HEK293 (cell line): Measurements from ENCODE around the gene FAAP100.

Source experiments
- CTCF ChIA-PET: fragments of 350-600 bp; formaldehyde crosslinking; extraction: SDS; loops from one replicate; lab custom pipeline; 2021; ENCODE audit warnings: antibody characterized with exemption; lab: Yijun Ruan, JAX
- POLR2A ChIA-PET: fragments of 300-600 bp; formaldehyde crosslinking; extraction: SDS; loops from one replicate; lab custom pipeline; 2020; ENCODE audit warnings: antibody characterized with exemption, inconsistent platforms; lab: Yijun Ruan, JAX
- H3K27ac ChIP-seq: fragments of 200-500 bp; sonication (Bioruptor generic); 2 replicates; pipeline ENCODE4 v1.5.1; 2014; ENCODE audit warnings: low read depth, low read length, control low read depth, inconsistent platforms; ENCODE audit errors: extremely low read depth
- H3K36me3 ChIP-seq, 2 experiments: fragments of 200-500 bp in 1 of 2; sonication (Bioruptor generic) in 1 of 2; 1 replicate in 1 of 2; 2 replicates in 1 of 2; pipeline ENCODE4 v1.5.1; 2014 to 2017; ENCODE audit warnings: inconsistent platforms in 2 of 2, low read length in 2 of 2; ENCODE audit not compliant: control insufficient read depth in 2 of 2, insufficient read depth in 1 of 2
- H3K4me1 ChIP-seq: fragments of 200-500 bp; sonication (Bioruptor generic); 2 replicates; pipeline ENCODE4 v1.5.1; 2014; ENCODE audit warnings: mild to moderate bottlenecking, low read length, inconsistent platforms; ENCODE audit not compliant: control insufficient read depth, insufficient read depth
- H3K4me3 ChIP-seq: 2 replicates; pipeline ENCODE4 v1.5.1; 2011; ENCODE audit warnings: low read depth, mild to moderate bottlenecking, control low read depth, low read length, moderate library complexity
- H3K9me3 ChIP-seq: fragments of 200-500 bp; sonication (Bioruptor generic); 2 replicates; pipeline ENCODE4 v1.5.1; 2014; ENCODE audit warnings: low read depth, low read length, inconsistent platforms; ENCODE audit not compliant: control insufficient read depth, insufficient read depth
- AEBP2 ChIP-seq: fragments of 450-650 bp; formaldehyde crosslinking; IDR thresholded peaks from 2 replicates; pipeline ENCODE4 v1.5.1; 2016; ENCODE audit warnings: missing biosample characterization, missing genetic modification characterization, borderline replicate concordance
- BCL11A ChIP-seq: fragments of 450-650 bp; formaldehyde crosslinking; IDR thresholded peaks from 2 replicates; pipeline ENCODE4 v1.5.1; 2016; ENCODE audit warnings: low read depth, missing biosample characterization, missing genetic modification characterization
- GFI1B ChIP-seq: fragments of 450-650 bp; formaldehyde crosslinking; IDR thresholded peaks from 2 replicates; pipeline ENCODE4 v1.5.1; 2016; ENCODE audit warnings: missing biosample characterization, missing genetic modification characterization
- HOXC10 ChIP-seq: sonication (generic); formaldehyde crosslinking; IDR thresholded peaks from 2 replicates; pipeline ENCODE4 v1.8.1; 2023; ENCODE audit warnings: mild to moderate bottlenecking, missing genetic modification reagents
- YY2 ChIP-seq: fragments of 450-650 bp; formaldehyde crosslinking; IDR thresholded peaks from 2 replicates; pipeline ENCODE4 v1.5.1; 2016; ENCODE audit warnings: missing biosample characterization, missing genetic modification characterization
- ZBTB8A ChIP-seq: fragments of 450-650 bp; formaldehyde crosslinking; IDR thresholded peaks from 2 replicates; pipeline ENCODE4 v1.5.1; 2016; ENCODE audit warnings: missing biosample characterization, missing genetic modification characterization
- ZNF133 ChIP-seq: fragments of 450-650 bp; formaldehyde crosslinking; IDR thresholded peaks from 2 replicates; pipeline ENCODE4 v1.5.1; 2016; ENCODE audit warnings: missing biosample characterization, missing genetic modification characterization
- ZNF423 ChIP-seq: fragments of 450-650 bp; formaldehyde crosslinking; IDR thresholded peaks from 2 replicates; pipeline ENCODE4 v1.5.1; 2016; ENCODE audit warnings: missing biosample characterization, missing genetic modification characterization
- ZNF624 ChIP-seq: fragments of 450-650 bp; formaldehyde crosslinking; IDR thresholded peaks from 2 replicates; pipeline ENCODE4 v1.5.1; 2017; ENCODE audit warnings: missing biosample characterization, missing genetic modification characterization
- ZNF626 ChIP-seq: fragments of 450-650 bp; sonication (Bioruptor Pico); formaldehyde crosslinking; IDR thresholded peaks from 2 replicates; pipeline ENCODE4 v1.5.1; 2018; ENCODE audit warnings: missing biosample characterization, missing genetic modification characterization, inconsistent platforms
- ZNF76 ChIP-seq: fragments of 450-650 bp; formaldehyde crosslinking; IDR thresholded peaks from 2 replicates; pipeline ENCODE4; 2016; ENCODE audit warnings: low read depth, missing biosample characterization, missing genetic modification characterization, borderline replicate concordance
- TF ChIP-seq, protein P1 (sequence below): fragments of 450-650 bp; formaldehyde crosslinking; conservative IDR thresholded peaks from 2 replicates; pipeline ENCODE4 v1.5.1; 2016; ENCODE audit warnings: low read depth, missing biosample characterization, missing genetic modification characterization
- TF ChIP-seq, protein P2 (sequence below): fragments of 450-650 bp; formaldehyde crosslinking; IDR thresholded peaks from 2 replicates; pipeline ENCODE4 v1.5.1; 2017; ENCODE audit warnings: missing biosample characterization, missing genetic modification characterization
- TF ChIP-seq, protein P3 (sequence below): fragments of 450-650 bp; formaldehyde crosslinking; IDR thresholded peaks from 2 replicates; pipeline ENCODE4 v1.5.1; 2016; ENCODE audit warnings: missing biosample characterization, missing genetic modification characterization

Gene FAAP100

GRCh38 chr17:81573794-81574642 is 21.9 kb upstream of the FAAP100 start (continued):
- TF ChIP-seq, protein P1, sequence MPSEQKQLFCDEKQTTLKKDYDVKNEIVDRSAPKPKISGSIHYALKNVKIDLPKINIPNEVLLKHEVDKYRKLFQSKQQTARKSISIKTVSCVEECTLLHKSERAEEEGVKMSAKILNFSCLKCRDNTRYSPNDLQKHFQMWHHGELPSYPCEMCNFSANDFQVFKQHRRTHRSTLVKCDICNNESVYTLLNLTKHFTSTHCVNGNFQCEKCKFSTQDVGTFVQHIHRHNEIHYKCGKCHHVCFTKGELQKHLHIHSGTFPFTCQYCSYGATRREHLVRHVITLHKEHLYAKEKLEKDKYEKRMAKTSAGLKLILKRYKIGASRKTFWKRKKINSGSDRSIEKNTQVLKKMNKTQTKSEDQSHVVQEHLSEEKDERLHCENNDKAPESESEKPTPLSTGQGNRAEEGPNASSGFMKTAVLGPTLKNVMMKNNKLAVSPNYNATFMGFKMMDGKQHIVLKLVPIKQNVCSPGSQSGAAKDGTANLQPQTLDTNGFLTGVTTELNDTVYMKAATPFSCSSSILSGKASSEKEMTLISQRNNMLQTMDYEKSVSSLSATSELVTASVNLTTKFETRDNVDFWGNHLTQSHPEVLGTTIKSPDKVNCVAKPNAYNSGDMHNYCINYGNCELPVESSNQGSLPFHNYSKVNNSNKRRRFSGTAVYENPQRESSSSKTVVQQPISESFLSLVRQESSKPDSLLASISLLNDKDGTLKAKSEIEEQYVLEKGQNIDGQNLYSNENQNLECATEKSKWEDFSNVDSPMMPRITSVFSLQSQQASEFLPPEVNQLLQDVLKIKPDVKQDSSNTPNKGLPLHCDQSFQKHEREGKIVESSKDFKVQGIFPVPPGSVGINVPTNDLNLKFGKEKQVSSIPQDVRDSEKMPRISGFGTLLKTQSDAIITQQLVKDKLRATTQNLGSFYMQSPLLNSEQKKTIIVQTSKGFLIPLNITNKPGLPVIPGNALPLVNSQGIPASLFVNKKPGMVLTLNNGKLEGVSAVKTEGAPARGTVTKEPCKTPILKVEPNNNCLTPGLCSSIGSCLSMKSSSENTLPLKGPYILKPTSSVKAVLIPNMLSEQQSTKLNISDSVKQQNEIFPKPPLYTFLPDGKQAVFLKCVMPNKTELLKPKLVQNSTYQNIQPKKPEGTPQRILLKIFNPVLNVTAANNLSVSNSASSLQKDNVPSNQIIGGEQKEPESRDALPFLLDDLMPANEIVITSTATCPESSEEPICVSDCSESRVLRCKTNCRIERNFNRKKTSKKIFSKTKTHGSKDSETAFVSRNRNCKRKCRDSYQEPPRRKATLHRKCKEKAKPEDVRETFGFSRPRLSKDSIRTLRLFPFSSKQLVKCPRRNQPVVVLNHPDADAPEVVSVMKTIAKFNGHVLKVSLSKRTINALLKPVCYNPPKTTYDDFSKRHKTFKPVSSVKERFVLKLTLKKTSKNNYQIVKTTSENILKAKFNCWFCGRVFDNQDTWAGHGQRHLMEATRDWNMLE: no peak
- TF ChIP-seq ZNF626 (no peak), ZNF624 (no peak), YY2 (tag by site-specific recombination) (no peak)

DNA sequence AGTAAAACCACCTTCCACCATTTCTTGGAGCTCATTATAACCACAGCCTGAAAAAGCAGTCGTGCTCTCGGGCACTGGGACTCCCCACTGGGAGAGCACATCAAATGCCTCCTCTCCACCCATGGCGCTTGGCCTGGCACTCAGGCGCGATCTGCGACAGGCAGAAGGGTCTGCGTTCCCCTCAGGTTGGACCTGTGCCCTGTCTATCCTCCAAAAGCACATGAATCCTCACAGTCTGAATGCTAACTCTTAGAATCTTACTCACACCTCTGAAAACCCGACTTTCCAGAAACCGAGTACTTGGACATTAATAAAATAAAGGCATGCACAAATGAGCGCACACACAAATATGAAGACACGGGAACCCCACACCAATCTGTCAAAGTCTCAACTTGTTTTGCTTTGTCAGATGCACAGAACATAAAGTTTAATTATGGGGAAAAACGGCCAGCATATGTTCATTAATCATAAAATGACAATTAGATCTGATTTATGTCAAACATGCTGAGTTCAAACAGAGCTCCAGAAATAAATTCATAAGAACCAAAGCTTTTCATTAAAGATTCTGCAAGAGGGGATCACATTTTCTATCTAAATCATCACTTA is 20.5 kb upstream of the FAAP100 start:
- CTCF ChIA-PET: interaction anchor here (0.6 to 2.5 kb wide), 5 partner anchors 8 to 350 kb away, joined by 3 to 13 read pairs (median 3); partner anchors contain the start of gene CEP131
- Histone ChIP-seq H3K36me3 (peaks cover 11 to 94% of the 10 kb centered on the region in 2 experiments), H3K4me1 (peaks cover 25% of the 10 kb centered on the region), H3K27ac (no peak overlapping the region), H3K4me3 (no peak overlapping the region), H3K9me3 (no peaks in the 10 kb centered on the region)
- 0 out of 2 replicates have a peak, but pooled peaks have one; percentile 34 for TF ChIP-seq GFI1B (tag by site-specific recombination)
- TF ChIP-seq BCL11A (tag by site-specific recombination): no peak
- TF ChIP-seq ZNF133 (tag by site-specific recombination): no peak
- TF ChIP-seq HOXC10 (CRISPR knock-in tag): no peak
- TF ChIP-seq, protein P2, sequence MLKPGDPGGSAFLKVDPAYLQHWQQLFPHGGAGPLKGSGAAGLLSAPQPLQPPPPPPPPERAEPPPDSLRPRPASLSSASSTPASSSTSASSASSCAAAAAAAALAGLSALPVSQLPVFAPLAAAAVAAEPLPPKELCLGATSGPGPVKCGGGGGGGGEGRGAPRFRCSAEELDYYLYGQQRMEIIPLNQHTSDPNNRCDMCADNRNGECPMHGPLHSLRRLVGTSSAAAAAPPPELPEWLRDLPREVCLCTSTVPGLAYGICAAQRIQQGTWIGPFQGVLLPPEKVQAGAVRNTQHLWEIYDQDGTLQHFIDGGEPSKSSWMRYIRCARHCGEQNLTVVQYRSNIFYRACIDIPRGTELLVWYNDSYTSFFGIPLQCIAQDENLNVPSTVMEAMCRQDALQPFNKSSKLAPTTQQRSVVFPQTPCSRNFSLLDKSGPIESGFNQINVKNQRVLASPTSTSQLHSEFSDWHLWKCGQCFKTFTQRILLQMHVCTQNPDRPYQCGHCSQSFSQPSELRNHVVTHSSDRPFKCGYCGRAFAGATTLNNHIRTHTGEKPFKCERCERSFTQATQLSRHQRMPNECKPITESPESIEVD (tag by site-specific recombination): peak; percentile 46; the same call in 1 of the 2 replicates
- no peak for TF ChIP-seq ZNF76 (tag by site-specific recombination)
- TF ChIP-seq ZBTB8A (tag by site-specific recombination): 0 out of 2 replicates have a peak, but pooled peaks have one; percentile 24
- no peak for TF ChIP-seq AEBP2 (tag by site-specific recombination)
- TF ChIP-seq ZNF423: no peak
- TF ChIP-seq, protein P3, sequence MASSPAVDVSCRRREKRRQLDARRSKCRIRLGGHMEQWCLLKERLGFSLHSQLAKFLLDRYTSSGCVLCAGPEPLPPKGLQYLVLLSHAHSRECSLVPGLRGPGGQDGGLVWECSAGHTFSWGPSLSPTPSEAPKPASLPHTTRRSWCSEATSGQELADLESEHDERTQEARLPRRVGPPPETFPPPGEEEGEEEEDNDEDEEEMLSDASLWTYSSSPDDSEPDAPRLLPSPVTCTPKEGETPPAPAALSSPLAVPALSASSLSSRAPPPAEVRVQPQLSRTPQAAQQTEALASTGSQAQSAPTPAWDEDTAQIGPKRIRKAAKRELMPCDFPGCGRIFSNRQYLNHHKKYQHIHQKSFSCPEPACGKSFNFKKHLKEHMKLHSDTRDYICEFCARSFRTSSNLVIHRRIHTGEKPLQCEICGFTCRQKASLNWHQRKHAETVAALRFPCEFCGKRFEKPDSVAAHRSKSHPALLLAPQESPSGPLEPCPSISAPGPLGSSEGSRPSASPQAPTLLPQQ (tag by site-specific recombination): no peak
- POLR2A ChIA-PET: no interaction called here
